ENCODE measurements around the gene TMEM11. TPM values are rescaled to one million over a fixed set of nuclear protein-coding genes. Genes with fewer than 3 reads are reported as not detected.

The TMEM11 gene, protein sequence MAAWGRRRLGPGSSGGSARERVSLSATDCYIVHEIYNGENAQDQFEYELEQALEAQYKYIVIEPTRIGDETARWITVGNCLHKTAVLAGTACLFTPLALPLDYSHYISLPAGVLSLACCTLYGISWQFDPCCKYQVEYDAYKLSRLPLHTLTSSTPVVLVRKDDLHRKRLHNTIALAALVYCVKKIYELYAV
- total RNA-seq: 37.9 TPM
- long read RNA-seq, transcript TMEM11-201 (2 exons, 2,095 nt): major isoform, 119 of 187 reads
- long read RNA-seq, transcript TMEM11-202 (3 exons, 1,246 nt): minor isoform, 58 of 187 reads
- long read RNA-seq, partial matches to known transcripts: 1 of 187 reads
- long read RNA-seq, other reads (novel, unspliced or antisense): 5 of 187 reads

DNA sequence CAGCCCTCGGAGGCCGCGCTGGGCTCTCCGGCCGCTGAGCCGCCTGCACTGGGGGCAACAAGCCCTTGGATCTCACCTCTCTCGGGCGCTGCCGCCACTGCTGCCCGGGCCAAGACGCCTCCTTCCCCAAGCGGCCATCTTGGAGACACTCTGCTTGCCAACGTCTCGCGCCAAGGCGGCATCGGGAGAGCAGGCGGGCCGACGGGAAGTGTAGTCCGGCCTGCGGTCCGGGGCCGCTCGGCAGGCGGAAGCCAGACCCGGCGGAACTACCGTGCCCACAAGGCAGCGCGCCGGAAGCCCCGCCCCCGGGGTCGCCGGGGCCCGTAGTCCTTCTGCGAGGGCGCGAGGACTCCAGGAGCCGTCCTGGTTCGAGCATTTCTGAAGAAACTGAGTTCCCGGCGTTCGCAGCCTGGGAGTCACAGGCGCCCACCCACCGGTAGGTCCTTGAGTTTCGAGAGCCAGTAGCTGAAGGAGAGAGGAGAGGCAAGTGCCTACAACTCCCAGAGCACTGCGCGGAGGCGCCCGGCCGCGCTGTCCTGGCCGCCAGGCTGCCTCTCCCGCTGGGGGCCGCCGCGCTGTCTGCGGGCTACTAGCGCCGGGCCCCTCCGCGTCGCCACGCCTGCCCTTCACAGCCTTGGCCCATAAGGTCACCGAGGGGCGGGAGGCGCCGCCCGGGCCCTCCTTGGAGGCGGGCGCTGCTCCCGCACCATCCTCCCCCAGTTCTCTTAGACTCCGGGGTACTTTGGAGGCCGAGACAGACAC lies at the start of gene TMEM11:
Gene TMEM11, minus strand, starts transcription at position 147 of the 762 bp plus-strand sequence. Its CDS starts 9 bp downstream, at position 138.
- DNase-seq (ENCODE audit: low spot score): peak; percentile 99

DNA sequence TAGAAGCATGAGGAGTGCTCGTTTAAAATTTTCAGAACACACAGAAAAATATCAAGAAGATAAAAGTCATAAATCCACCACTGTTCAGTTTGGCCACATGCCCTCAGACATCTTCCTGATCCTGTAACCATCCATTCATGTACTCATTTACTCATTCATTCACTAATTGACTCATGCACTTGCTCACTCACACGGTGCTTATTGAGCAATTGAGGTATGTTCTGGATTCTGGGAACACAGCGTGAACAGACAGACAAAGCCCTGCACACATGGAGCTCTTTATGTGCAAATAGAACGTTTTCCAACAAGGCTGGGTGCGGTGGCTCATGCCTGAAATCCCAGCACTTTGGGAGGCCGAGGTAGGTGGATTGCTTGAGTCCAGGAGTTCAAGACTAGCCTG lies 49.4 kb upstream of the TMEM11 start:
- DNase-seq (ENCODE audit: low spot score): no peak

DNA sequence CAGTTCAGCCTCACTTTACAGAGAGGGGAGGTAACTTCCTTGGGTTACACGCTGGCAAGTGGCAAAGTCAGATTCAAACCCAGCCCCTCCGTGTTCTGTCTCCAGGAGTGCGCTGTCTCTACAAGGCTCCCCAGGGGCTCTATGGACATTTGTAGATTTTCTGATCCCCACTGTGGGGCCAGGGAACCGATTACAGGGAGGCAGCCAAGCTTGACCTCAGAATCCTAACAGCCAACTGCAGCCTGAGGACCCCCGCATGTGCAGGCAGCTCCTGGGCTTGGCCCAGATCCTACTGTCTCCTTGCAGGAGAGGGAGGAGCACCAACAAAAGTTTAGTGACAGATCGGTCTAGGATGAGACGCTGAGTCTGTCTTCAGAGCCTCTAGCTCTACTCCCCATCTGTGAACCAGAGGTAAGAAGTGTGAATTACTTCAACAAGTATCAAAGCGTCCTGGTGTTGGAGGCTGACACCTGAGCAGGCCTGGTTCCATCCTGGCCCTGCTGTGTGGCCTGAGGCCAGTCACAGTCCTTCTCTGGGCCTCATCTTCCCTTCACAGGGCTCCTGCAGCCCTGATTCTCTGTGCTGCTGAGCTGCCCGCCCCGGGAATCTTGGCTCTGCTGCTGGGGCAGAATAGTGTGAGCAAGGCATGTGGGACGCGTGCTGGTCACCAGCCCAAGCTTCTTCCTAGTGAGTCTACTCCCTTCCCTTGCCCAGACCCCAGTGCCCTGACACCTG lies 48.5 kb upstream of the TMEM11 start:
- no peak for DNase-seq (ENCODE audit: low spot score)

DNA sequence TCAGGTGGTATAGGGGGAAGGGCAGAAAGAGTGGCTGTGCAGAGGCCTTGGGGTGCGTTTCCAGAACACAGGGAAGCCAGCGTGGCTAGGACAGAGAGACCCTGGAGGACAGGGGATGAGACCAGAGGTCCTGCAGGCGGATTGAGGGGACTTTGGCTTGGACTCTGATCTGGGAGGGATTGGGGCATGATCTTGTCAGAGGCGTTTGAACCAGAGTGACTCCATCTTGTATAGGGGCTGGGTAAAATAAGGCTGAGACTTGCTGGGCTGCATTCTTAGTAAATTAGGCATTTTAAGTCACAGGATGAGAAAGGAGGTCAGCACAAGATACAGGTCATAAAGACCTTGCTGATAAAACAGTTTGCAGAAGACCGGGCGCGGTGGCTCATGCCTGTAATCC lies 44.6 kb upstream of the TMEM11 start:
- no peak for DNase-seq (ENCODE audit: low spot score)

DNA sequence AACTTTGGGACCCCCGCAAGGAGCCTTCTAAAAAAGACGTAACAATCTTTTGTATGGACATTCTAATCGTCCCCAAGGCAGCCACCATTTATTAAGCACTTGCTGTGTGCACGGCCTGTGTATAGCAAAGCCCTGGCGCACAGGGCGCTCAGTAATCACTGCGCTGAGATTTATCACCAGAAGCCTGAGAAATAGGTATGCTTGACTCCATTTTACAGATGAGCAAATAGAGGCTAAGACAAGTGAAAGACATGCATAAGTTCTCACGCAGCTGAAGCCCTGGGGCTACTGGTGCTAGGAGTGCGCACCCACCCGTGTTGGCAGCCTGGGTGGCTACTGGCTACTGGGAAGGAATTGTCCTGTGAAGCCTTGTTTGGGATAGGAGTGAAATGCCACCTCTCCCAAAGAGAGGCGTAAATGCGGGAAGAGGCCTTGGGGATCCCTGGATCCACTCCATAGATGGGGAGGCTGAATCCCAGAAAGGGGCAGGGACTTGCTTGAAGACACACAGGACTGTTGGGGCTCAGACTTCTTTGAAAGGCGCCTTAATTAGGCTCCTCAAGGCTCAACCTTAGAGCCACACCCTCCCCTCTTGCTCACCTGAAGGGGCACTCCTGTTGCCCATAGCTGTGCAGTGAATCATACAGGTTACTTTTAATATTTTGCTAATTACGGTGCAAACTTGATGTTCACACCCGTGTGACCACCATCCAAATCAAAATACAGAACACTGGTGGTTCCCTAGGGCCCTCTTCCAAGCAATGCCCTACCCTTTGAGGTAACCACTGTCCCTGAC lies 39.9 kb upstream of the TMEM11 start:
- no peak for DNase-seq (ENCODE audit: low spot score)

DNA sequence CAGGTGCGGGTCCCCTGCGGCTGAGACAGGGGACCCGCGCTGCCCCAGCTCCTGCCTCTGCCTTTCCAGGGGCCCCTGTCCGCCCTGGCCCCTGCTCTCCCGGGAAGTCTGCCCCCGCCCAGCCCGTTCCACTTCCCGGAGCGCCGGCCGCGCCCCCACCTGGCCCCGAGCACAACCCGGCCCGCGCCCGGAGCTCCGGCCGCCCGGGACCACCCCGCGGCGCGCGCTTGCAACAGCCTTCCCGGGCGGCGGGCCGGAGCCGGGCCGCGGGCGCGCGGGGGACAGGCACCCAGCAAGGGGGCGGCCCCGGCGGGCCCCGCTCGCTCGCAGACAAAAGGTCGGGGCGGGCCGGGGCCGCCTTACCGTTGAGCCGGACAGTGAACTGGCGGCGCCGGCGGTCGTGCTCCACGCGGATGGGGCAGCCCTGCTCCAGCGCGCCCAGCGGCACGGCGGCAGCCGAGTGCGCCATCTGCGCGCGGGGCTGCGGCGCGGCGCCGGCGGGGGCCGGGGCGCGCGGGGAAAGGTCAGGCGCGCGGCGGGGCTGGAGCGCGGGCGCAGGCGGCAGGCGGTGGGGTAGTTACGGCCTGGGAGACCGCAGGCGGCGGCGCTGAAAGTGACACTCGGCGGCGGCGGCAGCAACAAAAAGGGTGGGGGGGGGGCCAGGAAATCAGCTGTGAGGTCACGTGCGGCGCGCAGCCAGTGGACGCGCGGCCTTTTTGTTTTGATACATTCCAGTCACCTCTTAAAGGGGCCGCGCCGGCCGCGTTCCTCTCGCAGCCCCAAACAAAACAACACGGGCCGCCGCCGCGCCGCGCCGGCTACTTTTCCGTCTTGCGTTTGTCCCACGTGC lies 39.1 kb upstream of the TMEM11 start, which contains the start of gene NATD1:
Gene NATD1, minus strand, starts transcription at position 615 of the 850 bp plus-strand sequence. Its CDS starts 146 bp downstream, at position 469.
- no peak for DNase-seq (ENCODE audit: low spot score)

DNA sequence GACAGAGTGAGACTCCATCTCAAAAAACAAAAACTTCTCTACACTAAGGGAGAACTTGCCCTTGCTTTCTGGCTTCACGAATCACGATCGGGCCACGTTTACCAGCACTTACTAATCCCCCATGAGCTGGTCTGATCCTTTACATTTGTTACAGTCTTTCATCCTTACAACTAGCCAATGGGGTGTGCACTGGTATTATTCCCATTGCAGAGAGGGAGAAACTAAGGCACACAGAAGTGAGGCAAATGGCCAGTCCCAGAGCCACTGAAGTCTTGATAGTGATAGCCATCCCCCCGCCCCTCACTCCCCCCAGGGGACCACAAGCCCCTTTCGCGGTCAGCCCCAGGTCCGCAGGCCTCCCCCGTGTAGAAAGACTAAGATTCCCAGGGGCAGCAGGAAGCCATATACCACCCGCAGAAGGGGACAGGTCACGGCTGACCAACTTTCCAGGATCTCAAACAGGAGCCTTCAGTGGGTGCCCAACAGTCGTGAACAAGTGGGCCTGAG lies 38.4 kb upstream of the TMEM11 start:
- DNase-seq (ENCODE audit: low spot score): no peak

DNA sequence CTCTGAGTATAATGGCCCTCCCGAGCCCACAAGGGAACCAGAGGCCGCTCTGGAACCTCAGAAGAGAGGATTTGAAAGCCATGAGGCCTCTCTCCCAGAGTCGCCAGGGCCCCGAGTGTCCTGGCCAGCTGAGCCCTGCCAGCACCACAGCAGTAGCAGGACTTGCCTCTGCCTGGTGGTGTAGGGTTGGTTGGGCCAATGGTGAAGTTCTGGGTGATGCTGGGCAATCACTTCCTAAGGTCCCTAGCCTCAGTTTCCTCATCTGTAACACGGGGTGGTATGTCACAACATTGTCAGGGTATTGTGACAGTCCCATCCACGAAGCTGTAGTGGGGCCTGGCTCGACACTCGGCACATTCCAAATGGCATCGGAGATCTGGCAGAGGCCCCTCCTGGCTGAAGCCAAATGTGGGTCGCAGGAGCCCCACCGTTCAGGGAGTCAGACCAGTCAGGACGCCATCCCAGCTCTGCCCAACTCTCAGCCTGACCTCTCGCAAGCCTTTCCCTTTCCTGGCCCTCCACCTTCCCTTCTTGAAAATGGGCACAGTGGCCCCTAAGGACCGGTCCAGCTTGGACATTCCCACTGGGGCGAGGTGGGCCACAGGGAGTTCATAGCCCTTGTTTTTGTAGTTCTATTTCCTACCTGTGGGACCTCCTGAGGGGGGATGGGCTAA lies 37.5 kb upstream of the TMEM11 start:
- no peak for DNase-seq (ENCODE audit: low spot score)

DNA sequence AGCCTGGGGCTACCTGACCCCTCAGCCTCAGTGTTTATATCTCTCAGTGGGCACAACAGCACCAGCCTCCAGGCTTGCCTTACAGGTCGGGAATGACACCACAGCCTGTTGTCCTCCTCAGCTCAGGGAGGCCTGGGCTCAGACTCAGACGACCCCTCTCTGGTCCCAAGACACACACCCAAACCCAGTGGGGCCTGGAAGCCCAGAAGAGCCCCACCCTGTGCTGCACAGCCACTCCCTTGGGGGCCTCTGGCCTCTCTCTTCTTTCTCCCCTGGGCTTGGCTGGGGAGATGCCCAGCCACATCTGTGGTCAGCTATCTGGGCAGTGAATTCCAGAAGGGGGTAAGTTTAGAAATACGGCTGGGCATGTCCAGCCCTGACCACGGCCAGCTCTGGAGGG lies 36.9 kb upstream of the TMEM11 start:
- no peak for DNase-seq (ENCODE audit: low spot score)

DNA sequence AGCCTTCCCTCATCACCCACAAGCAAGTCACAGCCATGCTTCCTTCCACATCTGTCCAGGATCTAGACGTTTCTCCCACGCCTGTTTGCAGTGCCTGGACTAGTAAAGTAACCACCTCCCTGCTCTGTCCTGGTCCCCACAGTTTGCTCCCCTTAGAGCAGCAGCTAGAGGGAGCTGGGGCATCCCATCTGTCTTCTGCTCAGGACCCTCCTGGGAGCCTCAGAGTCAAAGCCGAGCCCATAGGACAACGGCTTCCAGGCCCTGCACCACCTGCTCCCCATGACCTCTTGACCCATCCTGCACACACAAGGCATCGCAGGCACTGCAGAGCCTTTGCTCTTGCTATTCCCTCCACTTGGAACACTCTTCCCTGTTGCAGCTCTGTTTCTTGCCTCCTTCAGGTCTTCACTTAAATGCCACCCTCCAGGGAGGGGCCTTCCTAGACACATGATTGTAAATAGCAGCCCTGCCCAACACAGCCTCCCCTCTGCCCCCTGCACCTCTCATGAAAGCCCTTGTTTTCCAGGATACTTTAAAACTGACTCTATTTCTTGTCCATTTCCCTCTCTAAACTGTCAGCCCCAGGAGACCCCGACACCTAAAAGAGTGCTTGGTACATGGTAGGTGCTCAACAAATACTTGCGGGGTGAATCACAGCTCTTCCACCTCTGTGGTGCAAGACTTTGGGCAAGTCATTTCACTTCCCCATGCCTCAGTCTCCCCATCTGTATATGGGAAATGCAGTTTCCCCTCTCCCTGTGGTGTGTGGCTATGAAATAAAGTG lies 36.2 kb upstream of the TMEM11 start:
- no peak for DNase-seq (ENCODE audit: low spot score)

DNA sequence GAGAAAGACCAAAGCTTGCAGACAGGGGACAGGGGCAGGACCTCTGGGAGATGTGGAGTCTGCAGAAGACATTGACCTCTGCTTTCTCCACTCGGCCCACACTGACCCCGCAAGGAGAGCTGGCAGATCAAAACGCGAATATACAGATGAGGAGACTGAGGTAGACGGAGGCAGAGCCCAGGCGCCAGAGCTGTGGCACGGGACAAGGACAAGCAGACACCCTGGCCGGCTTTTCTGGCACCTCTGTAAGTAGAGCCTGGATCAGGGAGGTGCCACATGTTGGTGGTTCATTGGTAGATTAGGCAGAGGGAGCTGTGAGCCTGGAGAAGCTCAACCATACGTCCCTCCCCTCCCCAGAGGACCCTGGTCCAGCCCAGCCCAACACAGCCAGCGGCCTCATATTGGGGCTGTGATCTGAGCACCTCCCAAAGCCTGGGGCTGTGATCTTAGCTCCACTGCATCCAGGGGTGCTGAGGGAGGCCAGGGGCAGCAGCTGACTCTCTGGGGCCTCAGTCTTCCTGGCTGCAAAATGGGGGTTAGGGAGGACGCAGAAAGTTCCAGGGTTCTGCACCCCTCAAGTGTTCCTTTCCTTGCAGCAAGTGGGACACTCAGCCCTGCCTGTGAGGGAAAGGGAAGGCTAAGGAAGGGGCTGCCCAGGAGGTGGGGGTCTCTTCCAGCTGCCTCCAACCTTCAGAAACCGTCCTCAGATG lies 35.3 kb upstream of the TMEM11 start:
- no peak for DNase-seq (ENCODE audit: low spot score)

DNA sequence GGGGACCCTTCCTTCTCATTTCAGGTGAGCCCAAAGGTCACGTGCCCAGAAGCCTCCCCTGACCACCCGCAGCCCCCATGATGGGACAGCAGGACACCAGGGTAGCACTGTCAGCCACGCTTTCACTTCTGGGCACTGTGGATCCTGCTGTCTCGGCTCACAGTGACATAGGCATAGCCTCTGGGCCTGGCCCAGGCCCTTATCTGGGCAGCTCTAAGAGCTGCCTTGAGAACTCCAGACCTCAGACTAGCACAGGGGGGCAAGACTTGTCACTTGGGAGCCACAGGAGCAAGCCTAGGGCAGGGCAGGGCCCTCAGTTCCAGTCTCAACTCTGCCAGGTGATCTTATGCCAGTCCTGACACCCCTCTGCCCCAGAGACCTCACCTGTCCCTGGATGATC lies 34.5 kb upstream of the TMEM11 start:
- DNase-seq (ENCODE audit: low spot score): no peak

DNA sequence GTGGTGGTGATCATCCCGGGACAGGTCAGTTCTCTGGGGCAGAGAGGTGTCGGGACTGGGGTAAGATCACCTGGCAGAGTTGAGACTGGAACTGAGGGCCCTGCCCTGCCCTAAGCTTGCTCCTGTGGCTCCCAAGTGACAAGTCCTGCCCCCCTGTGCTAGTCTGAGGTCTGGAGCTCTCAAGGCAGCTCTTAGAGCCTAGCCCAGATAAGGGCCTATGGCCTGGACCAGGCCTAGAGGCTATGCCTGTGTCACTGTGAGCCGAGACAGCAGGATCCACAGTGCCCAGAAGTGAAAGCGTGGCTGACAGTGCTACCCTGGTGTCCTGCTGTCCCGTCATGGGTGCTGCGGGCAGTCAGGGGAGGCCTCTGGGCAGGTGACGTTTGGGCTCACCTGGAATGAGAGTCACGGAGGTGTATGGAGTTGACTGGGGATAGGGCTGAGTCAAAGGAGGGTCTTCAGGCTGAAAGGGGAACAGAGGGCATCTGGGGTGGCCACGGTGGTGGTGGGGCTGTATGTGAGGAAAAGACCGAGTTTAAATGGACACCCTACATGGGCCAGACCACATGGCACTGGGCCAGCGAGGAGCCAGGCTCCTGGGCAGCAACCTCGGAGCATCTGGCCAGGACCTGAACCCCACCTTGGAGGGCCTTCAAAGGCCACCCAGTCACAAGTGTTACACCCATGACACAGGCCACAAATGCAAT lies 33.7 kb upstream of the TMEM11 start:
- DNase-seq (ENCODE audit: low spot score): no peak

DNA sequence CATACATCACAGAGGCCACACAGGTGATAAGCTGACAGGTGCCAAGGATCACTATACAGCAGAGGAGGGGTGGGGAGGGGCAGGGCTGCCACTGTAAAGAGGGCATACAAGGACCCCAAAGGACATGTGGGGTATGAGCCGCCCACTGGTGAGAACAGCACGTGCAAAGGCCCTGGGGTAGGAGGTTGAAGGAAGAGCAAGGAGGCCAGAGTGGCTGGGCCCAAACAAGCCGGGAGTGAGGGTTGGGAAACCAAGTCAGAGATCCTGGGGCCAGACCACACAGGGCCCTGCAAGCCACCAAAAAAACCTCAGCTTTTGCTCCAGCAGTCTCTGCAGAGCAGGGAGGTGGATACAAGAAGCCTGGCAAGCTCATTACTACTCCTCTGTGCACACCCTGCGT lies 32.7 kb upstream of the TMEM11 start:
- DNase-seq (ENCODE audit: low spot score): no peak

DNA sequence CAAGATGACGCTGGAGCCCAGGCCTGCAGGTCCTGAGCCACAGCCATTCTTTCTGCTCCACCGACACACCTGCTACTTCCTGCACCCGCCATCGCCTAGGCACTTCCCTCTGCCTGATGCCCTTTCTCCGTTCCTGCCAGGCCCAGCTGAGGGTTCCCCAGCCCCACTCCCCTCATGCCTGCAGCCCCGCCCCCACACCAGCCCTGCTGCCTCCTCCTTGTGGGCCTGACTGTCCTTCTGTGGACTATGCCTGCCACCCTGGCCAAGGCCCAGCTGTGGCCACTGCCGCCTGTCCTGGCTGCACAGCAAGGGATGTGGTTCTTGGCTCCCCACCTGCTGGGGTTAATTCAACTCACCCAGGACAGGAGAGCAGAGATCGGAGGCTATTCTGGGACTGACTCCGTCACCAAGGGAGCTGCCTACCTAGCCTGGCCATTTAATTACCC lies 31.7 kb upstream of the TMEM11 start:
- DNase-seq (ENCODE audit: low spot score): no peak

DNA sequence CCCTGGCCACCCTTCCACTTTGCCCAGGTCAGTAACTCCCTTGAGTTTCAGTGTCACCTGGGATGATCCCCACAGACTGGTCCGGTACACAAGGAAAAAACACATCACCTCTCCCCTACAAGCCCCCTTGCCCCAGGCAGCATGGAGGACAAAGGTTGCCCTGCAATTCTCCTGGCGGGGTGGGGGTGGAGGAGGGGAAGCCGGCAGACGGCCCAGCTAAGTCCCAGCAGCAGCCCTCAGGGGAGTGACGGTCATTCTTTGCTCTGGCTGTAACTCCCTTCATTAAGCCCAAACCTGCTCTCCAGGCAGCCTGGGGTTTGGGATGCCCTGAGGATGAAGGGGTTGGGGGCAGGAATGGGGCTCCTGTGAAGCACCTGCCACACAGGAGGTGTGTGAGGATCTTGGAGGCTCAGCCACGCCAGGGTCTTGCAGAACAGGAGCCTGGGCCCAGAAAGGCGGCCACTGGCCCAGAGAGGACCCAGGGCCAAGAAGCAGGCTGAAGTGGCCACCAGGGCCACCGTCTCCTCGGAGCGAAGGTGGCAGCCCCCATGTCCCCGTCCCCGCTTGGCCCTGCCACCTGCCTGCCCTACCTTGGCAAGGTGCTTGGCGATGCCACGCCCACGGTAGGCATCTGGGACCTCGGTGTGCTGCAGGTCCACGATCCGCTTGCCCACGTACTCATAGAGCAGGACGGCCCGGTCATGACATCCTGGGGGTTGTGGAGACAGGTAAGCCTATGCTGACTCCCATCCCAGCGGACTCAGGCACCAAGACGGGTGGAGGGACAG lies 29.7 kb upstream of the TMEM11 start:
- no peak for DNase-seq (ENCODE audit: low spot score)

Data from mesenteric fat pad (tissue), 1 donor.